Embryonic facial prominence (tissue), 1 donor: ENCODE data around the gene SEC61A2.
"Not testable (repeated sequence)": the region's sequence is repeated elsewhere in the genome, so short reads cannot be mapped to it uniquely, and the experiment has no call there.

Experiments used
- DNase-seq: peaks from one replicate; pipeline ENCODE4 v3.0.0-alpha.2; 2016; ENCODE audit errors: extremely low spot score

SEC61A2 gene

DNA sequence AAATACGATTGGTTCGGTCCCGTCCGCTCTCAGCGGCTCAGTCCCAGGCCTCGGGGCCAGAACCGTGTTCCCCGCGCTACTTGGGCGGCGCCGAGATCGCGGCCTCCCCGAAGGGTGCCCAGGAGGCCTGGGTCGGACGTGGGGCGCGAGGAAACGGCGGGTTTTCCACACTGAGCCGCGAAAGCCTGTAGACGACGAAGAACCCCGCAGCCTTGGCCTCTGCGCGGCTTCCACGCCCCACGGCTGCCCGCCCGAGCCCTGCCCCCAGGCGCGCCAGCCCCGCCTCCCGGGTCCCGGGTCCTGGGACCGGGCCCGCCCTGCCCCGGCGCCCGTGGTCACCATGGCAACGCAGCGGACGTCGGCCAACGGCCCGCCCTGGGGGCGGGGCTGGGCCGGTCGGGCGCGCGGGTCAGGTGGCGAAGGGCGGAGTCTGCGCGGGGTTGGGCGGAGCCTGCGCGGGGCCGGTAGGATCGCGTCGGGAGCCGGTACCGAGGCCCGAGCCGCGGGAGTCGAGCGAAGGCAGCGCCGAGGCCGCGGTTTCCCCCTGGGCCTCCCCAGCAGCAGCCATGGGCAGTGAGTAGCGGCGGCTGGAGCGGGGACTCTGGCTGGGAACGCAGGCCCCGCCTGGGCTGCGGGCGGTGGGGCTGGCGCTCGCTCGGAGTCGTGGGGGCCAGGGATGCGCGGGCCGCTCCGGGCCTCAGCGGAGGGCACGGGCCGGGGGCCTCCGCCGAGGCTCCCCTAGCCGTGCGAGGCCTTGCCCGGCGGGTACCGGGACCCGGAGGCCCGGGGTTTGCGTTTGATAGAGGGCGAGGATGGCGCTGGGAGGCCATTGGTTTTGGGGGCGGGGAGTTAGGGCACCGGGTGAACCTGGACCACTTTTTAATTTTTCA, at the start of gene SEC61A2:
Gene SEC61A2 (plus strand): TSS at position 456 of the 890 bp plus-strand sequence. CDS start 111 bp downstream, at position 567.
- peak; percentile 67 for DNase-seq

DNA sequence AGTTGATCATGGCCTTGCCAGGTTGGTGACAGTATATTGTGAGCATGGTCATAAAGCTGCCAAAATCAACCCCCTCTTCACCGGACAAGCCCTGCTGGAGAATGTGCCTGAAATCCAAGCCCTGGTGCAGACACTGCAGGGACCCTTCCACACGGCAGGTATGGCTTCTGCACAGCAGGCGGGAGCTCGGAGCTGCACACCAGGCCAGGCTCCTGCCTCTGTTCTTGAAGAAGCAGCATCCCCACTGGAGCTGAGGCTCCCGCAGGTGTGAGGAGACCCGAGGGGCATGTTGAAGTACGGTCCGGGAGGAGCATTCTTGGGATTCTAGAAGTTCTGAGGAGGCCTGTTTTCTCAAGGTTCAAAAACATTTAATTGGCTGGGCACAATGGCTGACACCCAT, 48.0 kb upstream of the SEC61A2 start:
- no peak for DNase-seq

DNA sequence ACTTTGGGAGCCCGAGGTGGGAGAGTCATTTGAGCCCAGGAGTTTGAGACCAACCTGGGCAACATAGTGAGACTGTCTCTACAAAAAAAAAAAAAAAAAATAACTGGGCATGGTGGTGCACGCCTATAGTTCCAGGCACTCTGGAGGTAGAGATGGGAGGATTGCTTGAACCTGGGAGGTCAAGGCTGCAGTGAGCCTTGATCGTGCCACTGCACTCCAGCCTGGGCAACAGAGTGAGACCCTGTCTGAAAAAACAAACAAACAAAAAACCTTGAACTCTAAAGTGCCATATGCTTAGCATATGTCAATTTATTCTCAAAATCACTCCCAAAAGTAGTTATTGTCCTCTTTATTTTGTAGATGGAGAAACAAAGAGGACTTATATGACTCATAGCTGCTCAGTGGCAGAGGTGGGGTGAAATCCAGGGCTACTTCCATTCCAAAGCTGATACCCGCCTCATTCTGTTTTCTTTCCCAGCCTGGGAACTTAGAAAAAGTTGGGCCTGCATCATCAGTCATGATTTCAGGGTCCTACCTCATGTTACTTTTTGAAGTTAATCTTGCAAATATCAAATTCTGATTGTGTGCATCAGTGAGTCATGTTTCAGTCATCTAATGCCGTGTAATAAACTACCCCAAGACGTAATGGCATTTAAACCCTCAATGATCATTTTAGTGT, 47.5 kb upstream of the SEC61A2 start:
- no peak for DNase-seq

DNA sequence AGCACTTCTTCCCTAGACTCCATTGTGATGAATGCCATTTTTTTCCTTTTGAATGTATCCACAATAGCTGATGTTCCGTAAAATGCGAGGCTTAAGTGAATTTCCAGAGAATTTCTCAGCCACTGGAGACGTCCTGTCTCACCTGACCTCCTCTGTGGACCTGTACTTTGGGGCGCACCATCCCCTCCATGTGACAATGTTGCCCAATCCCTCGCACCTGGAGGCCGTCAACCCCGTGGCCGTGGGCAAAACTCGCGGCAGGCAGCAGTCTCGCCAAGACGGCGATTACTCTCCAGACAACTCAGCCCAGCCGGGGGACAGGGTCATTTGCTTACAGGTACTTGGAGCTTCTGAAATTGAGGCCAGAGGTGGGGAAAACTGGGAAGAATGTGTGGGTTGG, 40.6 kb upstream of the SEC61A2 start:
- DNase-seq = no peak

DNA sequence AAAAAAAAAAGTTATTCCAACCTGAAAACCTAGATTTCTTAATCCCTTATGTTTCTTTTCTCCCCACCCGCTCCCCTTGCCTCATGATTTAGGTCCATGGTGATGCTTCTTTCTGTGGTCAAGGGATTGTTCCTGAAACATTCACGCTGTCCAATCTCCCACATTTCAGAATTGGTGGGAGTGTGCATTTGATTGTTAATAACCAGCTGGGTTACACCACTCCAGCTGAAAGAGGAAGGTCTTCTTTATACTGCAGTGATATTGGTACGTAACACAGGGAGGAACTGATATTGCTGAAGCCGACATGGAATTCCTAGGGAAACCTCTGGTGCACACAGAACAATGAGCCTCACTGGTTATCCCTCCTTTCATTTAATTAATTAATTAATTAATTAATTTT, 38.1 kb upstream of the SEC61A2 start:
- no peak for DNase-seq

DNA sequence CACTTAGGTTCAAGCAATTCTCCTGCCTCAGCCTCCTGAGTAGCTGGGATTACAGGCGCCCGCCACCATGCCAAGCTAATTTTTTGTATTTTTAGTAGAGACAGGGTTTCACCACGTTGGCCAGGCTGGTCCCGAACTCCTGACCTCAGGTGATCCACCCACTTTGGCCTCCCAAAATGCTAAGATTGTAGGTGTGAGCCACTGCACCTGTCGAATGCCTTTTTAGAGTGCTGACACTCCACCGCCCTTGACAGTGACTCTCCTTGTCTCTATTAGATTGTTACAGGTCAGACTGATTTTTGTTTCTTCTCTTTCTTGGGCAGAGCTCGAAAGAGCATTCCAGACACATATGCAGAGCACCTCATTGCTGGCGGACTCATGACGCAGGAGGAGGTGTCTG, 32.1 kb upstream of the SEC61A2 start:
- DNase-seq = not testable (repeated sequence)

DNA sequence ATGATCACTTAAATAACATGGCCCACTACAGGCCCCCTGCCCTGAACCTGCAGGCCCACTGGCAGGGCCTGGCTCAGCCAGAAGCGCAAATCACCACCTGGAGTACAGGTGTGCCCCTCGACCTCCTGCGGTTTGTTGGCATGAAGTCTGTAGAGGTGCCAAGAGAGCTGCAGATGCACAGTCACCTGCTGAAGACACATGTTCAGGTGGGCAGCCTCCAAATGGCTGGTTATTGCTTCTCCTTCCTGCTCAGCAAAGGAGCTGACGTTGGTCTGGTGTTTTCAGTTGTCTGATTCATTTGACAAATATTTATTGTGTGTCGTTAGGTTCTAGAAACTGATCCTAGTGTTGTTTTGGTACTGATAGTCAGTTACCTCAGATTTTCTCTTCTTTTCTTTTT, 31.7 kb upstream of the SEC61A2 start:
- DNase-seq = no peak

DNA sequence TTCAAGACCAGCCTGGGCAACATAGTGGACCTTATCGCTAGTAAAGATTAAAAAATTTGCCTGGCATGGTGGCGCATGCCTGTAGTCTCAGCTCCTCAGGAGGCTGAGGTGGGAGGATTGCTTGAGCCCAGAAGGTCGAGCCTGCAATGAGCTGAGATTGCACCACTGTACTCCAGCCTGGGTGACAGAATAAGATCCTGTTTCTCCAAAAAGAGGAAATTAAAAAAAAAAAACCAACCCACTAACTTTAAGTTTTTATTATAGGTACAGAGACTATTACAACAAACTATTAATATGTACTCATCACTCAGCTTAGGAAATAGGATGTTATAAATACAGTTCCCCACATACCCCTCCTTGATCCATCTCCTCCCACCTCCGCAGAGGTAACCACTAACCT, 30.5 kb upstream of the SEC61A2 start:
- DNase-seq = no peak

DNA sequence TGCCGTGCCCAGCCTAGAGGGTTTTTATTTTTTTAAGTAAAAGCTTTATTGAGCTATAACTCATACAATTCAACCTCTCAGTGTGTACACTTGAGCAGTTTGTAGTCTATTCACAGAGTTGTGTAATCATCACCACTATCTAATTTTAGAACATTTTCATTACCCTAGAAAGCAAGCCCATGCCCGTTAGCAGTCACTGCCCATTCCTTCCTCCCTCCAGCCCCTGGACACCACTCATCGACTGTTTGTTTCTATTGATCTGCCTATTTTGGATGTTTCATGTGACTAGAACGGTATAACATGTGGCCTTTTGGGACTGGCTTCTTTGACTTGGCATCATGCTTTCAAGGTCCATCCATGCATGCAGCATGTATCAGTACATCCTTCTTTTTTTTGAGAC, 25.7 kb upstream of the SEC61A2 start:
- no peak for DNase-seq

DNA sequence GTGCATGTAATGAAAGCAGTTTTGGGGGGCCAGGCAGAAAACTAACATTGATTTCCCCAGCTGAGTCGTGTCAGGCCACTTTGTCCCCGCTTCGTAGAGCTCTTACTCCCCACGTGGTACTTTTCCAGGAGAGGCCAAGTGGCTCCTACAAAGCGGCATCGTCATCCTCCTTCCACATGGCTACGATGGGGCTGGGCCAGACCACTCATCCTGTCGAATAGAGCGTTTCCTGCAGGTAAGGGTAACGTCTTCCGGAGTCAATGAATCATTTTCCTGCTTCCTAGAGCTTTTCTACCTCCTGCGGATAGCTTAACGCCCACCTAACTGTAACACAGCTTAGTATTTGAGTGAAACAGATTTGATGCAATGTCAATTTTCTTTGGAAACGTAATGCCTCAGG, 21.7 kb upstream of the SEC61A2 start:
- no peak for DNase-seq

DNA sequence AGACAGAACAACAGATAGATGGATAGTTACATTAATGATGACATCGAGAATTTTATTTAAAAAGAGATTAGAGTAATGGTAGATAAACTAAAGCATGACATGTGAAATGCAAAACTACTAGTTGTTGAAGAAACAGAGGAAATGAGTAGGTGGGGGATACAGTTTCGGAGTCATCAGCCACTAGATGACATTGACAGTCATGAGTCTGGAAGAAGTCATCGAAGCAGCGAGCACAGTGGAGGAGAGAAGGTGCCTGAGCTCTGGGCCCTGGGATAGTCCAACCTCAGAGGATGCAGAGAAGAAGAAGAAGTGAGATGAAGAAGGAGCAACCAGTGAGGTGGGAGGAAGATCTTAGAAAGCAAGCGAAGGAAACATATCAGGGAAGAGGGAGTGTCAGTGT, 20.2 kb upstream of the SEC61A2 start:
- DNase-seq = no peak

DNA sequence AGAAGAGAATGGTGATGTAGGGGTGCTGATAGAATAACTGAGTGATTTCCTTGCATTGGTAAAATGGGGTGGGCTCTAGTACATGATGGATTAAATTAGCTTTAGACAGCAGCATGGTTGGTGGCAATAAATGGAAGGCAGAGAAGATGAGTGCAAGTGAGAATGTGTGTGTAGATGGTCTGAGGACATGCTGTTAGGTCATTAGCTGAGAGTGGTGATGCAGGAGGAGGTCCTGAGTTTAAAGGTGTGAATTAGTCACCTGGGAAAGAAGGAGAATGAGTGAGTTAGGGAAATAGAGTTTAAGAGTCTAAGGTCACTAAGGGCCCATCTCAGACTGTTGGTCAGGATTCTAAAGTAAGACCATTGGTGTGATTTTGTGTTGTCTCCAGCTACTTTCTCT, 17.9 kb upstream of the SEC61A2 start:
- DNase-seq = no peak

DNA sequence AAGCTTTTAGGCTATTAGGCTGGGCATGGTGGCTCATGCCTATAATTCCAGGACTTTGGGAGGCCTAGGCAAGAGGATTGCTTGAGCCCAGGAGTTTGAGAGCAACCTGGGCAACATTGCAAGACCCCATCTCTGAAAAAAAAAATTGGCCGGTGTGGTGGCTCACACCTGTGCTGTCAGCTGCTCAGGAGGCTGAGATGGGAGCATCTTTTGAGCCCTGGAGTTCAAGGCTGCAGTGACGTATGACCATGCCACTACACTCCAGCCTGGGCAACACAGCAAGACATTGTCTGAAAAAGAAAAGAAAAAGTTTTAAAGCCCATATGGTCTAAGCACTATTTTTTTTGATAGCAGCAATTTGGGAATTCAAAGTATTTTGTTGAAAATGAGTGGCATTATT, 15.8 kb upstream of the SEC61A2 start:
- no peak for DNase-seq

DNA sequence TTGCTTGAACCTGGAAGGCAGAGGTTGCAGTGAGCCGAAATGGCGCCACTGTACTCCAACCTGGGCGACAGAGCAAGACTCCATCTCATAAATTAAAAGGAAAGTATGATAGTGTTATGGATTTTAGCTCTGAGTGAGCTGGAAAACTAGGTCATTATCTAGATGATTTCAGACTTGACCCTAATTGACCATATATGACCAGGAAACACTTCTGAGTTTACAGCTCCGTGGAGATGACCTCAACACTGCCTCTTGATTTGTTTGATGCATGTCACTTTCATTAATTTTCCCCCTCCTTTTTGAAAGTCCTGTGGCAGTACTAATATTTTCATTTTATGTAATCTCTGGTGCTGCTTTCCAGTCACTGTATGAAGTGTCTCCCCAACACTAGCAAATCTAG, 7.8 kb upstream of the SEC61A2 start:
- no peak for DNase-seq

DNA sequence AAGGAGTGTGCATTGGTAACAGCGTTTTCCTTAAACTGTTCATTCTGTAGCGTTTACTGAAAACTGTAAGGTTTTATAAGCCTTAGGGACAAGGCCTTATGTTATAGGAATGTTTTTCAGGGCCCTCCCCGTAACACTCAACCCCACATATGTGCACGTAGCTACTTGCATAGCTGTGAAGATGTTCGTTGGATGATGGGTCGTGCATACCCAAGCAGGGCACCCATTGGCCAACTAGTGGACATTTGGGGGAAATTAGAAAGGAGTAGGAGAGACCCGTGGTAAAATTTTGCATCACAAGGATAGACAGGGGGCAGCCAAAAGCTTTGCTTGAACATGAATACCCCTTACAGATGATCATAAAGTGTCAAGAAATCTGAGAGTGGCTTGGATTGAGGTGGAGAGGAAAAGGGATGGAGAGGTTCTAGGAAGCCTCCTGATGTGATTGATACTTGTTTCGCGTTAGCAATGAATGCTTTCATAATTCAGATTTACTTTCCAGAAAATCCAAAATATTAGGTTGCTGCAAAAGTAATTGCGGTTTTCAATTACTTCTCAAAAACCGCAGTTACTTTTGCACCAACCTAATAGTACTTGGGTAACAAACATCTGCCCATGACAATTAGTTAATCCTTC, 878 bp downstream of the SEC61A2 start:
- peak; percentile 46 for DNase-seq

DNA sequence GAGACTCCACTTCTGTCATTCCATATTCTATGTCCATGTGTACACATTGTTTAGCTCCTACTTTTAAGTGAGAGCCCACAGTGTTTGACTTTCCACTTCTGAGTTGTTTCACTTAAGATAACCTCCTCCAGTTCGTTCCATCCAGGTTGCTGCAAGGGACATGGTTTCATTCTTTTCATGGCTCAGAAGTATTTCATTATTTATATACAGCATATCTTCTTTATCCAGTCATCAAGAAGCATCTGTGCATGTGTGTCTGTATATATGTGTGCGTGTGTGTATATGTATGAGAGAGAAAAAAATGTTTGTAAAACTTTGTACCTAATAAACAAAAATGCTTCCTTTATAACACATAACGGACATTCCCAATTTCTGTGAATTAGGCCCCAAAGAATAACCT, 6.2 kb downstream of the SEC61A2 start:
- DNase-seq = no peak

DNA sequence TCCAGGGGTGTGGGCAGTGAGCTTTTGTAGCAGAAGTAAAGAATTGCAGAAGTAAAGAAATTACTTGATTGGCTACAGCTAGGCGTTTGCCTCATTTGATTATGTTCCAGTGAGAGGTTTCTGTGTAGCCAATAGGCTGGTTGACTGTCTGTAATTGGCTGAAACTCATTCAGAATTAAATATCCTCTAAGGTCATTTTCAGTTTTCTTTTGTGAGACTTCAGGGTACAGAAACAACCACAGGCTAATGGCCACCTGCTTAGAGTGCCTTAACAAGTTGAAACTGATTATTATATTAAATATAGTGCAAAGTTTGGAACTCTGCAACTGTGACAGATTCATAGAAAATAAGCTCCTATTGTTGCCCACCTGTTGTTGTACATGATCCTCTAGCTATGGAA, 10.6 kb downstream of the SEC61A2 start:
- no peak for DNase-seq

DNA sequence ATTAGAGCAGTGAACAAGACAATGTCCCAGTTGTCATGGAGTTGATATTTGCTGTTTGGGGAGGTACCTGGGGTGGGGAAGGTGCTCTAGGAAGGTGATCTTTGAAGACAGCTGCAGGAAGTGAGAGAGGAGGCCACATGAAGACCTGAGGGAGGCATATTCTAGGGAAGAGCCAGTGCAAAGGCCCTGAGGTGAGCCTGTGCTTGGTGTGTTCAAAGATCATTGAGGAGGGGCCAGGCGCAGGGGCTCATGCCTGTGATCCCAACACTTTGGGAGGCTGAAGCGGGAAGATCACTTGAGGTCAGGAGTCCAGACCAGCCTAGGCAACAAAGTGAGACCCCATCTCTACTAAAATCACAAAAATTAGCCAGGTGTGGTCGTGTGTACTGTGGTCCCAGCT, 15.1 kb downstream of the SEC61A2 start:
- DNase-seq = no peak

DNA sequence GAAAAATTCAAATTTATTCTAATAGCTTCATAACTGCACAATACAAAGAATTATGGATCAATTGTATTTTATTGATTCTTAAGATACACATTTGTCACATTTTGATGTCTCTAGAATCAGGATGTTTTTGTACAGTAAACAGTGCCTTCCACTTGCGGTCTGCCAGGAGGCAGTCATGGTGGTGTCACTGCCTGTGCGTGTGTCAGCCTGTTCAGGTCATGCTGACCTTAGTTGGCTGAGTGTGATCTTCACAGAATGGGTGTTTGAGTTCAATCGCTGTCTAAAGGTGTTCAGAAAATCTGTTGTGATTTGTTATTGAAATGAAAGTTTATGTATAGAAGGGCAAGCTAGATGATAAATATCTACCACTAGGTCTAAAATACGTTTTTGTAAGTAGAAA, 20.7 kb downstream of the SEC61A2 start:
- DNase-seq = no peak

DNA sequence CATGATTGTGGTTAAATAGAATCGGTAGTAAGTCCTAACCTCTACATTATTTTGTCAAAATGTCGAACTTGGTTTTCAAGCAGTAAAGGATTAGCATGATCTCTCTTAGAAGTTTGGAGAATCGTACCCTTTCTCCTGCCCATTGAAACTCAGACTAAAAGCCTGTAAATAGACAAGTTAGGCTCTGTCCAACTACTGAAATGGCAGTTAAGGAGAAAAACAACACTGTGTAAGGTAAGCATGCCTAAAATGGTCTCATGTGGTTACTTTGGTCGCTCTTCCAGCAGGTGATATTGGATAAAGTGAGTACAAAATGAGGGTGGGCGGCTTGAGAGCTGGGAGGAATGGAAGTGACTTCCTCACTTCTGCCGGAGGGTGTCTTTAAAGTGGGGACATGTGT, 25.0 kb downstream of the SEC61A2 start:
- DNase-seq = no peak

DNA sequence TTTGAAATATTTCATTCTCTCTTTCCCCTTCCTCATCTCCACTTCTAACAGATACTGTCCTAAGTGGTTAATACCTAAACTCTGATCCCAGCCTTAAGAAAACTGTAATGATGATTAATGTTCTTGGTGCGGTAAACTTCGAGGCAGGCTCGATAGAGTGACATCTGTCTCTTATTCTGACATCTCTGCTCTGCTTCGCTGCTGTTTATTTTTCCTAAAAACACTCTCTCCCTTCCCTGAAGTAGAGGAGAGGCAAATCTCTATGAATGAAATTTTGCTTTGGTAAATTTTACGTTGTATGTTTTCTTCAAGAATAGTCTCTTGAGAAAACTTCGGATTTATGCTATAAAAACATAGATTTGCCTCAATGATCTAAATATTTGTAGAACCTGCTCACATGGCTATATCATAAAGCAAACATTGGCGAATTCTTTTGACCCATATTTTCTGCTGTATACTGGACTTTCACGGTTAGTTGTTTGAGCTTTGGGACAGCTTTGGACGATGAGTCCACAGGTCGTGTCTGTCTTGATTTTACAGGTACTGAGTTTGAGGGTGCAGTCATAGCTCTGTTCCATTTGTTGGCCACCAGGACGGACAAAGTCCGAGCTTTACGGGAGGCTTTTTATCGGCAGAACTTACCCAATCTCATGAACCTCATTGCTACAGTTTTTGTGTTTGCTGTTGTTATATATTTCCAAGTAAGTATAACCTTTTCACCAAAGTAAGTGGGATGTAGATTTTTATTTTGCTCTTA, 27.1 kb downstream of the SEC61A2 start:
- DNase-seq = no peak

DNA sequence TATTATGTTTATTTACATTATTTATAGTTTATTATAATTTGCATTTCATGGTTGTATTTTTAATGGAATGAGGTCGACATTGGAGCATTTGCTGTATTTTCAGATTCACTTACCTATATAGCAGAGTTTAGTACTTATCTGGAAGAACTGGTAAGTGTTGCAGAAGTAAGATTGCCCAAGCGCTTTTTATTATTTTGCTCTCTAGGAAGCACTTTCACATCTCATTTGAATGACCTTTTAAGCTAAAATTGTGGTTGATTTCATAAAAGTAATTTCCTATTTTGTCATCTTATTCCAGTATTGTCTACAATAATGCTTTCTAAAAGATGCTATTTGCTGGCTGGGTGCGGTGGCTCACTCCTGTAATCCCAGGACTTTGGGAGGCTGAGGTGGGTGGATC, 28.6 kb downstream of the SEC61A2 start:
- no peak for DNase-seq
